ENCODE results near the gene SEL1L2.

The SEL1L2 gene

DNA sequence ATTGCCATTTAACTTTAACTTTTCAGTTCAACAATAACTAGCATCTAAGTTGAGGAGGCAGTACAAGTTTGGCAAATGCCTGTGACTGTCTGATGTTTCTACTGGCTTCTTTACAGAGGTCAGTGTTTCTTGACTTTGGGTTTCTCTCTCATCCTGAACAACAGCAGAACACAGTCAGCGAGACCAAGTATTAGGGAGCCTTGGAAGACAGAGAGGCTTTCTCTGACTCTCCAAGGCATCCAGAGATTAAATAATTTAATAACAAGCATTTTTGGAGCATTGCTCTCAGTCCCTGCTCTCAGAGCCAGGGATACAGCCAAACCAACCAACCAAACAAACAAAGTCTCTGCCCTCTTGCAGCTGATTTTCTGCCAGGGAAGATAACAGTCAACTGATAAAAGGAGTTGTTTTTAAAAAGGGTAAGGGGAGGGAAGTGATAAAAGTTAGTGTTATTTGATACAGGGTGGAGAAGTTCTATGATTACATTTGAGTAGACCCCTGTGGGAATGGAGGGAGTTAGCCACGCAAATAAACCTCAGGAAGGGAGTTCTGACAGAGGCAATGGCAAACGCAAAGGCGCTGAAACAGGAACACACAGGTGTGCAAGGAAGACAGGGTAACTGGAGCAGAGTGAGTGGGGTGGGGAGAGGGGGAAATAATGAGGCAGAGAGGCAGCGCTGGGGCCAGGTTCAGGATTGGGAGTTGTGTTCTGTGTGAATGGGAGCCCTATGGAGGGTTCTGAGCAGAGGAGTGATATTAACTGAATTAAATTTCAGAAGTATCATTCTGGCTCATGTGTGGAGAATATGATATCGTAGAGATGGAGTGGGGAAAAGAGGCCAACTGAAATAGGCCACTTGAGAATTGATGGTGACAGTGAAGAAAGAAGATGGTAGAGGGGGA, 55.2 kb downstream of the SEL1L2 start:
- DNase-seq: no peak
- no peak overlapping the region for H3K4me3 ChIP-seq (ENCODE audit: low read length)
- no peaks in the 10 kb centered on the region for H3K9me3 ChIP-seq (replicated peaks; ENCODE audit: insufficient read depth, low read length)
- TF ChIP-seq EZH2 (optimal IDR thresholded peaks at IDR 0.05; ENCODE audit: low read depth, low read length) (no peak), EZH2phosphoT487 (IDR thresholded peaks at IDR 0.05; ENCODE audit: low read length) (no peak)
- TF ChIP-seq, protein P1, sequence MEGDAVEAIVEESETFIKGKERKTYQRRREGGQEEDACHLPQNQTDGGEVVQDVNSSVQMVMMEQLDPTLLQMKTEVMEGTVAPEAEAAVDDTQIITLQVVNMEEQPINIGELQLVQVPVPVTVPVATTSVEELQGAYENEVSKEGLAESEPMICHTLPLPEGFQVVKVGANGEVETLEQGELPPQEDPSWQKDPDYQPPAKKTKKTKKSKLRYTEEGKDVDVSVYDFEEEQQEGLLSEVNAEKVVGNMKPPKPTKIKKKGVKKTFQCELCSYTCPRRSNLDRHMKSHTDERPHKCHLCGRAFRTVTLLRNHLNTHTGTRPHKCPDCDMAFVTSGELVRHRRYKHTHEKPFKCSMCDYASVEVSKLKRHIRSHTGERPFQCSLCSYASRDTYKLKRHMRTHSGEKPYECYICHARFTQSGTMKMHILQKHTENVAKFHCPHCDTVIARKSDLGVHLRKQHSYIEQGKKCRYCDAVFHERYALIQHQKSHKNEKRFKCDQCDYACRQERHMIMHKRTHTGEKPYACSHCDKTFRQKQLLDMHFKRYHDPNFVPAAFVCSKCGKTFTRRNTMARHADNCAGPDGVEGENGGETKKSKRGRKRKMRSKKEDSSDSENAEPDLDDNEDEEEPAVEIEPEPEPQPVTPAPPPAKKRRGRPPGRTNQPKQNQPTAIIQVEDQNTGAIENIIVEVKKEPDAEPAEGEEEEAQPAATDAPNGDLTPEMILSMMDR (IDR thresholded peaks at IDR 0.05; ENCODE audit: low read length): no peak
- no peaks in the 10 kb centered on the region for H3K36me3 ChIP-seq (replicated peaks; ENCODE audit: insufficient read depth, low read length)
- no peaks in the 10 kb centered on the region for H3F3A ChIP-seq (ENCODE audit: insufficient read depth, low read length)
- H4K20me1 ChIP-seq (ENCODE audit: insufficient read depth, low read length): no peaks in the 10 kb centered on the region
- H3K79me2 ChIP-seq (ENCODE audit: low read length): no peaks in the 10 kb centered on the region
- no peak overlapping the region for H3K27ac ChIP-seq (ENCODE audit: low read length)
- no peak overlapping the region for H2AFZ ChIP-seq (ENCODE audit: low read length)
- no peak overlapping the region for H3K4me2 ChIP-seq (ENCODE audit: low read depth, low read length)
- H3K9me2 ChIP-seq (replicated peaks; ENCODE audit: insufficient read depth, low read length): no peaks in the 10 kb centered on the region
- H3K4me1 ChIP-seq (ENCODE audit: low read length): peaks cover 9% of the 10 kb centered on the region; the same call in 1 of the 2 replicates
- H3K9ac ChIP-seq (ENCODE audit: low read length): no peak overlapping the region
- no peaks in the 10 kb centered on the region for H3K27me3 ChIP-seq (replicated peaks; ENCODE audit: insufficient read depth, low read length)

DNA sequence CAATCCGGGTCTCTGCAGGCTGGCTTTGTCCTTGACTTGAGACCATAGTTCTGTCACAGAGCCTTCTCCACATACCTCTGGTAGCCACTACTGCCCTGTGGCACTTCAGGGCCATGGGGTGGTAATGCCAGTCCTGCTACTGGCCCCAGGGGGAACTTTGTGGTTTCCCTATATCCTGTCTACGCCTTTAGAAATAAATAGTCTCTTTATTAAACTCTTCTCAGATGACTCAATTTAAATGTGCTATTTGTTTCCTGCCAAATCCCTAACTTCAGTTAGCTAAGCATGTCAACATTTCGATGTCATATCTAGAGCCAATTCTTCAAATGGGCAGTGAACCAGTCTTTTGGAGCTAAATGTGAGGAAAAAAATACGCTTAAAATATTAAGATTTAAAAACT, 60.1 kb downstream of the SEL1L2 start:
- TF ChIP-seq EZH2phosphoT487 (IDR thresholded peaks at IDR 0.05; ENCODE audit: low read length) (no peak), EZH2 (optimal IDR thresholded peaks at IDR 0.05; ENCODE audit: low read depth, low read length) (no peak)
- TF ChIP-seq, protein P1 (IDR thresholded peaks at IDR 0.05; ENCODE audit: low read length): no peak
- no peak for DNase-seq
- no peaks in the 10 kb centered on the region for H3K9me3 ChIP-seq (replicated peaks; ENCODE audit: insufficient read depth, low read length)
- H3K4me2 ChIP-seq (ENCODE audit: low read depth, low read length): no peak overlapping the region
- no peak overlapping the region for H3K4me3 ChIP-seq (ENCODE audit: low read length)
- no peaks in the 10 kb centered on the region for H3K79me2 ChIP-seq (ENCODE audit: low read length)
- H3K36me3 ChIP-seq (replicated peaks; ENCODE audit: insufficient read depth, low read length): no peaks in the 10 kb centered on the region
- no peak overlapping the region for H2AFZ ChIP-seq (ENCODE audit: low read length)
- H3K9ac ChIP-seq (ENCODE audit: low read length): no peak overlapping the region
- H3K9me2 ChIP-seq (replicated peaks; ENCODE audit: insufficient read depth, low read length): no peaks in the 10 kb centered on the region
- H3K27me3 ChIP-seq (replicated peaks; ENCODE audit: insufficient read depth, low read length): no peaks in the 10 kb centered on the region
- H3K27ac ChIP-seq (ENCODE audit: low read length): no peak overlapping the region
- H3F3A ChIP-seq (ENCODE audit: insufficient read depth, low read length): no peaks in the 10 kb centered on the region
- peaks cover 9% of the 10 kb centered on the region; the same call in 1 of the 2 replicates for H3K4me1 ChIP-seq (ENCODE audit: low read length)
- H4K20me1 ChIP-seq (ENCODE audit: insufficient read depth, low read length): no peaks in the 10 kb centered on the region

DNA sequence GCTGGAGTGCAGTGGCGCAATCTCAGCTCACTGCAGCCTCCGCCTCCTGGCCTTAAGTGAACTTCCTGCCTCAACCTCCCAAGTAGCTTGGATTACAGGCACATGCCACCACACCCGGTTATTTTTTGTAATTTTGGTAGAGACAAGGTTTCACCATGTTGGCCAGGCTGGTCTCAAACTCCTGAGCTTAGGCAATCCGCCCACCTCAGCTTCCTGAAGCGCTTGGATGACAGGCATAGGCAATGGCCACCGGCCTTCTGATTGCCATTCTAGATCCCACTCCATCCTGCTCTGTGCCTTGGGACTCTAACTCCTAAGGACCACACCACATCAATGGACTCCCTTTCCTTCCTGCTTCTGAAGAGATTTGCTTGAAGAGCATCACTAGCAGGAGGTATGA, 60.6 kb downstream of the SEL1L2 start:
- no peak for TF ChIP-seq EZH2phosphoT487 (IDR thresholded peaks at IDR 0.05; ENCODE audit: low read length)
- TF ChIP-seq EZH2 (optimal IDR thresholded peaks at IDR 0.05; ENCODE audit: low read depth, low read length): no peak
- TF ChIP-seq, protein P1 (IDR thresholded peaks at IDR 0.05; ENCODE audit: low read length): no peak
- Histone ChIP-seq H3K79me2 (ENCODE audit: low read length) (no peaks in the 10 kb centered on the region), H2AFZ (ENCODE audit: low read length) (no peak overlapping the region), H3K27me3 (replicated peaks; ENCODE audit: insufficient read depth, low read length) (no peaks in the 10 kb centered on the region), H4K20me1 (ENCODE audit: insufficient read depth, low read length) (no peaks in the 10 kb centered on the region), H3K9me3 (replicated peaks; ENCODE audit: insufficient read depth, low read length) (no peaks in the 10 kb centered on the region), H3K9me2 (replicated peaks; ENCODE audit: insufficient read depth, low read length) (no peaks in the 10 kb centered on the region), H3K9ac (ENCODE audit: low read length) (no peak overlapping the region), H3K27ac (ENCODE audit: low read length) (no peak overlapping the region), H3K4me3 (ENCODE audit: low read length) (no peak overlapping the region), H3K4me2 (ENCODE audit: low read depth, low read length) (no peak overlapping the region), H3K4me1 (ENCODE audit: low read length) (peaks cover 5% of the 10 kb centered on the region; the same call in 1 of the 2 replicates), H3F3A (ENCODE audit: insufficient read depth, low read length) (no peaks in the 10 kb centered on the region), H3K36me3 (replicated peaks; ENCODE audit: insufficient read depth, low read length) (no peaks in the 10 kb centered on the region)
- DNase-seq: no peak
